Peyer's patch (tissue), 4 donors: ENCODE data around the gene EPSTI1. TPM values are rescaled to one million over a fixed set of nuclear protein-coding genes. Genes with fewer than 3 reads are reported as not detected.

Source experiments
- DNase-seq, 3 donors: peaks; one replicate each; pipeline ENCODE4 v3.0.0-alpha.2; 2017 to 2019
- H3K27ac ChIP-seq, 4 donors: fragments of 200-600 bp; sonication (generic); one replicate each; pipeline ENCODE4 v1.5.1; 2016 to 2019
- H3K27me3 ChIP-seq, 2 donors: fragments of 200-600 bp; sonication (generic); one replicate each; pipeline ENCODE4 v1.5.1; 2019
- H3K36me3 ChIP-seq, 3 donors: fragments of 200-600 bp; sonication (generic); one replicate each; pipeline ENCODE4 v1.5.1; 2016 to 2019
- H3K4me1 ChIP-seq, 4 donors: fragments of 200-600 bp; sonication (generic); one replicate each; pipeline ENCODE4 v1.5.1; 2016 to 2019
- H3K4me3 ChIP-seq, 4 donors: fragments of 200-600 bp; sonication (generic); 1 replicate in 3 of 4; 2 replicates in 1 of 4; pipeline ENCODE4 v1.5.1; 2016 to 2019; ENCODE audit warnings: mild to moderate bottlenecking in 1 of 4
- H3K9me3 ChIP-seq, 4 donors: fragments of 200-600 bp; sonication (generic); one replicate each; pipeline ENCODE4 v1.5.1; 2016 to 2019; ENCODE audit warnings: mild to moderate bottlenecking in 1 of 4
- CTCF ChIP-seq, 6 experiments: fragments of 450-650 bp in 4 of 6; fragments of 200-600 bp in 2 of 6; sonication (generic) in 1 of 6; IDR thresholded peaks; one replicate each; pipeline ENCODE4 v1.5.1; 2017 to 2019; ENCODE audit warnings: antibody characterized with exemption in 6 of 6, mild to moderate bottlenecking in 3 of 6, moderate library complexity in 1 of 6
- POLR2A ChIP-seq, 2 donors: fragments of 450-650 bp; IDR thresholded peaks; one replicate each; pipeline ENCODE4 v1.5.1; 2017; ENCODE audit warnings: antibody characterized with exemption in 2 of 2, mild to moderate bottlenecking in 2 of 2, moderate library complexity in 2 of 2
- total RNA-seq, 4 donors: library from RNA; depleted of rRNA; stranded (reverse); fragments of >200 nt; gene quantifications; one replicate each; pipeline ENCODE4 v1.1.0, GENCODE V29; 2016

EPSTI1 gene
- total RNA-seq, 4 donors from 2014 or later: 8.8 to 45.4 (median 22.1) TPM

- TF ChIP-seq CTCF (IDR thresholded peaks at IDR 0.05): no peak
- TF ChIP-seq POLR2A (IDR thresholded peaks at IDR 0.05): no peak
- Histone ChIP-seq H3K4me3 (no peak overlapping the region), H3K4me1 (no peaks in the 10 kb centered on the region), H3K27me3 (no peaks in the 10 kb centered on the region), H3K36me3 (peaks cover 0 to 11% (median 0%) of the 10 kb centered on the region in 3 donors), H3K27ac (no peak overlapping the region), H3K9me3 (no peaks in the 10 kb centered on the region)
- no peak for DNase-seq
These were observed 41.0 kb upstream of the EPSTI1 start for GRCh38 chr13:43033038-43033437.

GRCh38 chr13:43031881-43032280 is 39.8 kb upstream of the EPSTI1 start:
- TF ChIP-seq CTCF (IDR thresholded peaks at IDR 0.05) (no peak), POLR2A (IDR thresholded peaks at IDR 0.05) (no peak)
- no peak overlapping the region for H3K4me3 ChIP-seq
- H3K27me3 ChIP-seq: no peaks in the 10 kb centered on the region
- H3K9me3 ChIP-seq: no peaks in the 10 kb centered on the region
- DNase-seq: no peak
- H3K27ac ChIP-seq: no peak overlapping the region
- H3K4me1 ChIP-seq: no peaks in the 10 kb centered on the region
- peaks cover 0 to 11% (median 0%) of the 10 kb centered on the region in 3 donors for H3K36me3 ChIP-seq

GRCh38 chr13:43030548-43030947 is 38.5 kb upstream of the EPSTI1 start:
- TF ChIP-seq POLR2A (IDR thresholded peaks at IDR 0.05) (no peak), CTCF (IDR thresholded peaks at IDR 0.05) (no peak)
- no peak for DNase-seq

GRCh38 chr13:43026262-43026661 is 34.2 kb upstream of the EPSTI1 start:
- no peaks in the 10 kb centered on the region for H3K9me3 ChIP-seq
- H3K27ac ChIP-seq: no peak overlapping the region
- no peaks in the 10 kb centered on the region for H3K27me3 ChIP-seq
- no peak overlapping the region for H3K4me3 ChIP-seq
- DNase-seq: no peak
- no peaks in the 10 kb centered on the region for H3K36me3 ChIP-seq
- peaks cover 0 to 18% (median 7%) of the 10 kb centered on the region in 4 donors for H3K4me1 ChIP-seq
- no peak for TF ChIP-seq POLR2A (IDR thresholded peaks at IDR 0.05)
- TF ChIP-seq CTCF (IDR thresholded peaks at IDR 0.05): no peak

More at GRCh38 chr13:43030548-43030947, 38.5 kb upstream of the EPSTI1 start:
- peaks cover 0 to 8% (median 3%) of the 10 kb centered on the region in 4 donors for H3K4me1 ChIP-seq
- peaks cover 0 to 11% (median 0%) of the 10 kb centered on the region in 3 donors for H3K36me3 ChIP-seq
- H3K4me3 ChIP-seq: no peak overlapping the region
- no peak overlapping the region for H3K27ac ChIP-seq
- H3K27me3 ChIP-seq: no peaks in the 10 kb centered on the region
- no peaks in the 10 kb centered on the region for H3K9me3 ChIP-seq

- Histone ChIP-seq H3K36me3 (no peaks in the 10 kb centered on the region), H3K4me1 (peaks cover 0 to 18% (median 7%) of the 10 kb centered on the region in 4 donors), H3K9me3 (no peaks in the 10 kb centered on the region), H3K27me3 (no peaks in the 10 kb centered on the region), H3K27ac (peak within 1 kb of the TSS; percentile 82 to 93 (median 89)), H3K4me3 (peak within 1 kb of the TSS; percentile 70 to 77 (median 72))
- peak; percentile 3 to 67 for TF ChIP-seq POLR2A (IDR thresholded peaks at IDR 0.05)
- peak in 3 of 6 experiments; percentile 12 to 28 (median 20) for TF ChIP-seq CTCF (IDR thresholded peaks at IDR 0.05)
- DNase-seq: peak; percentile 79 to 94 (median 93)
These were observed 31.4 kb upstream of the EPSTI1 start, which contains the start of gene DNAJC15 for GRCh38 chr13:43023289-43023963. DNAJC15 (plus strand) TSS chr13:43023586; CDS start chr13:43023627, 41 bp downstream.
